ENCODE measurements around the gene ANKFN1.

Gene ANKFN1

DNA sequence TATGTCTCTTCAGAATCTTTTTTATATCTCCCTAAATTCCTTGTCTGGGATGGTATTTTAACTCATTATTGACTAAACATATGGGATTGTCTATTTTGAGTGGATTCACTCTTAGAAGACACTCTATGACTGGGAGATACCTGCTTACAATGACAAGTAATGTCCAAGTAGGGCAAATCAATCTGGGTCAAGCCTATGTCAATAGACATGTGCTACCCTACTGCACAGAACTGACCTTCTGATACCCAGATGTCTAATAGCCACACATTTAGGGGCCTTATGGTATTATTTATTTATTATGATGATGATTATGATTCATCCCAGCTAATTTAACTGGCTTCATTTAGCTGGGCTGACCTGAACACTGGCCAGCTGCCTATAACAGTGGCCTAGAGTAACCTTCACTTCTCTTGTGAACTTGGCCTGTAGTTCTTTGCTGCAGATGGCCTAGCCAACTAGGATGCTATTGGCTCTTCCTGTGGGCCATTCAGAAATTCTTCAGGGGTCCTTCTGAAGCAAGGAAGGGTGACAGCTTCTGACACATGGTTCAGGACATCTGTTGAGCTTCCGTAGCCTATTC, 138.0 kb downstream of the ANKFN1 start:
- no peak for DNase-seq

DNA sequence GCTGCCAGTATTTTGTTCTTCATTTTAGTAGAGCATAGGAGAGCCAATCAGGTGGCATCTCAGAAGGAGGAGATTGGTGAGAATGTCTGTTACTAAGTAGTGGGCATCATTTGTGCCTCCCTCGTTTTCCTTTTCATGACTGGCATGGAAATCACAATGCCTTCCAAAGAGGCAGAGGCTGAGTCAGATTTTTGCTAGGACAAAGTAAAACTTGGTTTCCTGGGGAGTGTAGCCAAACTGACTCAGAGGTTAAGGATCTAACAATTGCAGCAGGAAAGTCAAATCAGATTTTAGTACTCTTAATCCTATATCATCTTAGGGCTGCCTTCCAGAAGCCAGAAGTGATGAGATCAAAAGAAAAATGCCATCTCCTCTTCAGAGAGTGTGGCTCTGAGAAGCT, 138.7 kb downstream of the ANKFN1 start:
- DNase-seq, result no peak

- DNase-seq, result no peak
Observed at GRCh38 chr17:56292578-56292977, 139.3 kb downstream of the ANKFN1 start.

GRCh38 chr17:56297184-56297583, 143.9 kb downstream of the ANKFN1 start:
- DNase-seq, result no peak

DNA sequence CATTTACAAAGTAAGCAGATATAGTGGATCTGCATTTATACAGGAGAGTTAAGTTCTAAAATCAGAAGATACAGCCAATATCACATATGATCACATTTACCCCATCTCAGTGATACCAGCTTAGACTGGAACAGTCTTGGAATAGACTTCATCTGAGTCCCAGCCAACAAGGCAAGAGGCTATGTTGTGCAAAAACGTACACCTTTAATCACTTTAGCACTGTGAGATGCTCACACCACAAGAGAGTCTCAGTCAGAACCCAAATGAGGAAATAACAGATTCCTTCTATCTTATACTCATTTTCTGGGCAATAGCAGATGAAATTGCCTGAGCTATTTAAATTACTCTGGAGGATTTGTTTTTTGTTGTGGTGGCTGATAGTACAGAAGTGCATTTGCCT, 145.6 kb downstream of the ANKFN1 start:
- no peak for DNase-seq

DNA sequence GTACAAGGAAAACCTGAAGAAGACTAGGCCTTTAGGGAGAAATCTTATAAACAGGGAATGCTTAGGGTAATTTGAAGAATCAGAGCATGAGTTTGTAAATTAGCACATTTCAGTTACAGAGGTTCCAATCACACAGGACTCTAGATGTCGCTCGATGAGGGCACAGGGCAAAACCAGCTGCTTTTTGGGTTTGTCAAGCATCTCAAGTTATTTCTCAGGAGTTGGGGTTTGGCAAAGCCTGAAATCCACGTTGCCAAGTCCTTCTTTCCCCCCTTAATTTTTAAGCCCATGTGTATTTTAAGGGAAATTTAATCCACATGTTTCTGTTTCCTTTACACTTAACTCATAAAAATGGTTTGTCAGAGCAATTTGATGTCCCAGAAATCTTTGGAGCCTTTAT, 146.9 kb downstream of the ANKFN1 start:
- no peak for DNase-seq

- no peak for DNase-seq
Observed at GRCh38 chr17:56305007-56305406, 151.7 kb downstream of the ANKFN1 start.

GRCh38 chr17:56309897-56310296, 156.6 kb downstream of the ANKFN1 start:
- no peak for DNase-seq

GRCh38 chr17:56310782-56311181, 157.5 kb downstream of the ANKFN1 start:
- no peak for DNase-seq

DNA sequence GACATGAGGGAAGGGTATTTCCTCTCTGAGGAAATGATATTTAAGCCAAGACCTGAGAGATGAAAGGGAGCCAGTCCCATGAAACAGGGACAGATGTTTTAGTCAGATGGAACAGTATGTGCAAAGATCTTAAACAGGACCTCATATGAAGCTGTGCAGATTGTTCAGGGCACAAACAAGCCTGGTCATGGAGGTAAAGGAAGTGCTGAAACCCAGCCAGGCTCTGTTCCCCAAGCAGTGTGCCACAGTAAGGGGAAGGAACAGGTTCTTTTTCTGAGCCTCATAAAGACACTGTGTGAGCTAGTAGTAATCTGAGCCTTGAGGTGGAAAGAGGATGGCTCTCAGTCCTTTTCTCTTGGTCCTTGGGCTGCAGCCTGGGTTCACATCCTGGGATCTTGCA, 159.9 kb downstream of the ANKFN1 start:
- DNase-seq, result no peak

DNA sequence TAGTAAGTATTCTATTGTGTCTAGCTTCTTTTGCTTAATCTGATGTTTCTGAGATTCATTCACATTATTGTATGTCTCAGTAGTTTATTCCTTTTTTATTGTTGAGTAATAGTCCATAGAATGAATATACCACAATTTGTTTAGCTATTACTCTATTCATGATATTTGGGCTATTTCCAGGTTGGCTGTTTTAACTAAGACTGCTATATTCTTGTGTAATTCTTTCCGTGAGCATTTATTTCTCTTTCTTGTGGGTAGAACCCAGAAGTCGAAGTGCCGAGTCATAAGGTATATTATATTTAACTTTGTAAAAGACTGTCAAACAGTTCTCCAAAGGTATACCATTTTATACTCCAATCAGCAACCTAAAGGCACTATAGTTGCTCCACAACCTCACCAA, 160.8 kb downstream of the ANKFN1 start:
- no peak for DNase-seq

GRCh38 chr17:56314984-56315602, 161.8 kb downstream of the ANKFN1 start:
- DNase-seq, result no peak

DNA sequence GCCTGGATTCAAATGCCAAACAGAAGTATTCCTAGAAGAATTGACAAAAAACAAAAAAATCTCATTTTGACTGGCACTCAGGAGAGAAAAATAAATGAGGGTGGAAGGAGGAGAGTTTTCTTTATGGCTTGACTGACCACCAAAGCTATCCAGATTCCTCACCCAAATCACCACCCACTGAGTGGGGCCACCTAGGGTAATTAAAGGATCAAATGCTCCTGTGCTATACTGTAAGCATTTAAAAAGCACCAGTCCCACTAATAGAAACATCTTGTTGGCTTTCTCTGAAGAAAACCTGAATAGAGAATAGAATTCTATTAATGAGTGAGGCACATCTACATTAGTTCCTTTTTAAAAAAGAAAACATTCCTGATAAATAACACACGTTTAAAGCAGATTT, 163.3 kb downstream of the ANKFN1 start:
- DNase-seq, result no peak

- DNase-seq, result no peak
Observed at GRCh38 chr17:56317351-56318208, 164.3 kb downstream of the ANKFN1 start.

- DNase-seq, result peak in 1 of 2 experiments; percentile 17
Observed at GRCh38 chr17:56319531-56319930, 166.3 kb downstream of the ANKFN1 start.

GRCh38 chr17:56320443-56320842, 167.2 kb downstream of the ANKFN1 start:
- no peak for DNase-seq

DNA sequence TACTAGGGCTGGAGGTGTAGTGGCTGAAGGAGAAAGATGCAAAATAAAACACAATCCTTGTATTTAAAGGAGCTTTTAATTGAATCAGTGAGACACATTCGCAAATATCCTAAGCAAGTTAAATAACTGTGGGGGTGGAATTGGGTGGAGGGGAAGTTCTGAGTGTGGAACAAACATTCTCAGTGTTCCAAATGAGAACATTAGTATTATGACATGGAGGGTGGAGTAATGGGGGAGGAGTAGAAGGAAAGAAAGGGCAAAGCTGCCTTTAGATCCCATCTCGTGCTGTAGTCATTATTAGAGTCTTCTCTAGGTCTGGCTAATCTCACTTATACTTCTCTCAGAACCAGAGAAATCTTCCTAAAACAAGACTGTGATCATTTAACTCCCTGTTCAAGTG, 169.7 kb downstream of the ANKFN1 start:
- DNase-seq, result no peak

DNA sequence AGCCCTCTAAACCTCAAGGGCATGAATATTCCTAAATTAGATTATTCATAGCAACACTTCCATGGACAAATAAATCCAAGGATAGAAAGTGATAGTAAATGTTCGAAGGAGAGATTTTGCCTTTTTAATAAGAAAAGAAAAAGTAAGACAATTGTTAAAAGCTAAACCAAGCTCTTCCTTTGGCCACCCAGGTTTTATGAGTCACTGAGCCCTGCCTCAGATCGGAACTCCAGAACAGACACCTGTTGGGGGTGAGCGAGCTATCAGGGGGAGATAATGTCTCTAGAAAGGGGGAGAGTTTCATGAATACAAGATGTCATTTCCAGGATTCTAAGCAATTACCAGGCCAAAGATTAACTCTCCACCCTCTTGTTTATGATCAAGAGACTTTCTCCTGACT, 171.4 kb downstream of the ANKFN1 start:
- DNase-seq, result no peak

DNA sequence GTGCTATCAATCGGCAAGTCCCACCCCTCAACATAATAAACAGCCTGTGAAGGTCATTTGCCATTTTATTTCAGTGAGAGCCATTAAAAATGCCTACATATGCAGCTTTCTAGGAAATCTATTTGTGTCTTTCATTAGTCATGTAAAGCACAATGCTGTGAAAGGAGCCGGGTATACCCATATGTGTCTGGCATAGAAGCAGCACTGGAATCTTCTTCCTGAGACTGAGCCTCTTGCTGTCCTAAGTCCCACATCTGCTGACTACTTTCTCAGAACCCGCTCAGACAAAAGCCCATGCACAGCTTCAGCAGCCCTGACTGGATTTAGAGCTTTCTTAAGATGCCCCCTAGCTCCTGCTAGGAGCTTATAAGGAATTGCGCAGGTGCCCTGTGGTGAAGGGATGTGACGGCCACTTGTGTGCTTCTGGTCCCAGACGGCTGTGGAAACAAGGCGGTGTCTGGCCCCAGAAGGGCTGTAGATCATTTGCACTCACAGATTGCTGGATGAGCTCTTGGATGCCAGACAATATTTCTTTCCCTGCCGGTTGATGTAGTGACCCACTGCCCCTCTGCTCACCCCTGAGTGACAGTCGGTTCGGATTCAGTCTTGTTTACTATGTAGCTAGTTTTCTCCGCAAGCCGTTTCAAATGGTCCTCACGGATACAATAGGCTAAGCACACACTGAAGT, 172.2 kb downstream of the ANKFN1 start:
- no peak for DNase-seq

DNA sequence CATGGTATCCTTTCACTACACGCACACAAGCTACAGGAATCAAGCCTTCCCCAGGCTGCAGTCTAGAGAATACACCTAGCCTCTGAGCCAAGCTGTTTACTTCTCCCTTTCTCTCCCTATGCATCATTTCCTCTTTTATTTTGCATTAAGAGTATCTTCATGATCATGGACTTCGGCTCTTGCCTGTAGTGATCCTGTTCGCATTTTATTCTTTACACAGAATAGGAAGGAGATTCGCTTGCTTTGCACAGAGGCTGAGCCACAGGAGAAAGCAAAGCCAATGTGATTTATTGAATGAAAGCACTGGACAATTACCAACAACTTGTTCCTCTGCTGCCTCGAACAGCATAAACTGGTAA, 172.7 kb downstream of the ANKFN1 start:
- DNase-seq, result no peak

DNA sequence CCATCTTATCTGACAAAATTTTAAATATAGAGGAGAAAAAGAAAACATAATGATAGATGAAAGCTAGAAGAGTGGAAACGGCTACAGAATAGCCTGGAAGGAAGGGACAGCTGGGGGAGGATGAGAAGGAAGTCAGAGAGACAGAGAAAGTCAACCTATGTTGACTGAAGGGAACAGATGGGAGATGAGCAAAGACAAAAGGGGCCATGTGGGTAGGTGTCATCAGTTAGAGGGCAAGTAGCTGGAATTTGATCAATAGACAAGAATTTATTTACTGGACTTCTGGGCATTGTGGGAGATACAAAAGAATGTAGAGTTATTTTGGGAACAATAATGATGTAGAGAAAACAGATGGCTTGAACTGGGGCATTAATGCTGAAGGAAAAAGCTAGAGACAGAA, 194.4 kb downstream of the ANKFN1 start:
- no peak for DNase-seq

GRCh38 chr17:56350592-56350991, 197.3 kb downstream of the ANKFN1 start:
- DNase-seq, result no peak

DNA sequence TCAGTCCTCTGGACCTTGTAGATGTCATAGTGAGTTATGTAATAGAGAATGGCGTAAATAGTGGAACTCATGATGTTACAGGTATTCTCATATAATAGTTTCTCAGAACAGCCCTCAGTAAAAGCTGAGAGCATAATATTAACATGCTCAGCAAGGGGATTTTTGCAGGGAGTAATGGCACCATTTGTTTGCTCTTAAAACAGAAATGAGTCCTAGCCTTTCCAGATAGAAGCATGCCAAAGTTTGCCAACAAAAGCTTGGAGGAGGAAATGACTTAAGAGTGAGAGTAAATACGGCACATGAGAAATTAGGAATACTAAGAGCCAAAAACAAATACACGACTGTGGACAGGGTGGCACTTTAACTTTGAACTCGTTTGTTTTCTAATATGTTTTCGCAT, 198.4 kb downstream of the ANKFN1 start:
- DNase-seq, result no peak

- no peak for DNase-seq
Observed at GRCh38 chr17:56358651-56359050, 205.4 kb downstream of the ANKFN1 start.

Data from NCI-H187 (cell line).